GM18499 (cell line): ENCODE measurements around the gene MACROD2.
"Not testable (repeated sequence)": the region's sequence is repeated elsewhere in the genome, so short reads cannot be mapped to it uniquely, and the experiment has no call there.

ENCODE experiments used
- ATAC-seq: cut with Tn5 transposase; IDR thresholded peaks from one replicate; pipeline ENCODE4 v1.9.1; 2021; ENCODE audit warnings: moderate number of reproducible peaks; ENCODE audit not compliant: insufficient read depth, unreplicated experiment

The MACROD2 gene

GRCh38 chr20:15318682-15319081 lies 1323.4 kb downstream of the MACROD2 start:
- ATAC-seq = peak; percentile 26

- ATAC-seq = no peak
Observed at GRCh38 chr20:15319439-15319838, 1324.1 kb downstream of the MACROD2 start.

- no peak for ATAC-seq
Observed at GRCh38 chr20:15320941-15321340, 1325.6 kb downstream of the MACROD2 start.

- ATAC-seq = no peak
Observed at GRCh38 chr20:15327123-15327522, 1331.8 kb downstream of the MACROD2 start.

- ATAC-seq = no peak
Observed at GRCh38 chr20:15328084-15328483, 1332.8 kb downstream of the MACROD2 start.

GRCh38 chr20:15332711-15333160 lies 1337.4 kb downstream of the MACROD2 start:
- ATAC-seq = peak; percentile 92

GRCh38 chr20:15333170-15333569 lies 1337.9 kb downstream of the MACROD2 start:
- peak; percentile 21 for ATAC-seq

- ATAC-seq = no peak
Observed at GRCh38 chr20:15336011-15336410, 1340.7 kb downstream of the MACROD2 start.

GRCh38 chr20:15336536-15336935 lies 1341.2 kb downstream of the MACROD2 start:
- no peak for ATAC-seq

GRCh38 chr20:15339264-15339663 lies 1343.9 kb downstream of the MACROD2 start:
- no peak for ATAC-seq

- no peak for ATAC-seq
Observed at GRCh38 chr20:15342991-15343523, 1347.7 kb downstream of the MACROD2 start.

GRCh38 chr20:15345287-15345686 lies 1350.0 kb downstream of the MACROD2 start:
- ATAC-seq = no peak

GRCh38 chr20:15346657-15347280 lies 1351.5 kb downstream of the MACROD2 start:
- no peak for ATAC-seq

- no peak for ATAC-seq
Observed at GRCh38 chr20:15359056-15359455, 1363.7 kb downstream of the MACROD2 start.

GRCh38 chr20:15362849-15363248 lies 1367.5 kb downstream of the MACROD2 start:
- no peak for ATAC-seq

- no peak for ATAC-seq
Observed at GRCh38 chr20:15364781-15365180, 1369.5 kb downstream of the MACROD2 start.

- no peak for ATAC-seq
Observed at GRCh38 chr20:15370370-15370769, 1375.1 kb downstream of the MACROD2 start.

- no peak for ATAC-seq
Observed at GRCh38 chr20:15374682-15375081, 1379.4 kb downstream of the MACROD2 start.

GRCh38 chr20:15375836-15376235 lies 1380.5 kb downstream of the MACROD2 start:
- no peak for ATAC-seq

- not testable (repeated sequence) for ATAC-seq
Observed at GRCh38 chr20:15377603-15378002, 1382.3 kb downstream of the MACROD2 start.

- ATAC-seq = no peak
Observed at GRCh38 chr20:15378151-15378550, 1382.8 kb downstream of the MACROD2 start.

- ATAC-seq = no peak
Observed at GRCh38 chr20:15379681-15380296, 1384.5 kb downstream of the MACROD2 start.
